Sciatic nerve (tissue), 2 donors: ENCODE data around the gene GABRG3. TPM values are rescaled to one million over a fixed set of nuclear protein-coding genes. Genes with fewer than 3 reads are reported as not detected.
"Not testable (repeated sequence)": the region's sequence is repeated elsewhere in the genome, so short reads cannot be mapped to it uniquely, and the experiment has no call there.

ENCODE experiments used
- ATAC-seq: fragments of 200-7000 bp; cut with Tn5 transposase; one replicate; pipeline ENCODE4 v1.9.1; 2020; ENCODE audit warnings: mild to moderate bottlenecking, moderate library complexity
- DNase-seq: peaks from one replicate; pipeline ENCODE4 v3.0.0-alpha.2; 2020; ENCODE audit warnings: low spot score
- intact Hi-C: fragments of 100-400 bp; cut with DNase I; formaldehyde crosslinking; loops from one replicate; pipeline ENCODE4 v1.14.2; 2022
- total RNA-seq: library from RNA; stranded (reverse); fragmentation: NEBNext Ultra II Directional; extraction: Animal tissue kit (Norgen Biotek cat#: 25700); gene quantifications from one replicate; pipeline ENCODE4 v1.2.1, GENCODE V29; 2021
- donor health status: DM: no; HTN: no; CAD: no.
- donor health status: DM: no; HTN: no; CAD: no.

The GABRG3 gene
- total RNA-seq, 1 donor from 2014 or later, result not detected

- no peak for ATAC-seq
- DNase-seq, result no peak
- intact Hi-C loops, result no loop called here
Measured at GRCh38 chr15:27339138-27339537, 368.2 kb downstream of the GABRG3 start.

GRCh38 chr15:27341780-27342343 lies 370.9 kb downstream of the GABRG3 start:
- ATAC-seq (no peak), DNase-seq (no peak)
- intact Hi-C loops, result no loop called here

GRCh38 chr15:27342991-27343390 lies 372.0 kb downstream of the GABRG3 start:
- intact Hi-C loops, result no loop called here
- ATAC-seq (no peak), DNase-seq (no peak)

- ATAC-seq, result no peak
- DNase-seq, result no peak
- intact Hi-C loops, result no loop called here
Measured at GRCh38 chr15:27352136-27352535, 381.2 kb downstream of the GABRG3 start.

GRCh38 chr15:27353856-27354255 lies 382.9 kb downstream of the GABRG3 start:
- intact Hi-C loops, result no loop called here
- no peak for DNase-seq

GRCh38 chr15:27358751-27359434 lies 387.9 kb downstream of the GABRG3 start:
- intact Hi-C loops, result no loop called here
- no peak for ATAC-seq
- no peak for DNase-seq

More at GRCh38 chr15:27353856-27354255, 382.9 kb downstream of the GABRG3 start:
- ATAC-seq, result no peak

- DNase-seq (no peak), ATAC-seq (no peak)
- intact Hi-C loops, result no loop called here
Measured at GRCh38 chr15:27359586-27359985, 388.6 kb downstream of the GABRG3 start.

GRCh38 chr15:27360316-27360715 lies 389.3 kb downstream of the GABRG3 start:
- no peak for ATAC-seq
- DNase-seq, result no peak
- intact Hi-C loops, result no loop called here

GRCh38 chr15:27361438-27361837 lies 390.5 kb downstream of the GABRG3 start:
- DNase-seq (no peak), ATAC-seq (no peak)
- intact Hi-C loops, result no loop called here

GRCh38 chr15:27365456-27365855 lies 394.5 kb downstream of the GABRG3 start:
- DNase-seq, result no peak
- ATAC-seq, result no peak
- intact Hi-C loops, result no loop called here

GRCh38 chr15:27377391-27377790 lies 406.4 kb downstream of the GABRG3 start:
- ATAC-seq, DNase-seq, intact Hi-C loops: not testable (repeated sequence)

GRCh38 chr15:27382361-27383025 lies 411.5 kb downstream of the GABRG3 start:
- DNase-seq (no peak), ATAC-seq (no peak)
- intact Hi-C loops, result no loop called here

- DNase-seq, result no peak
- ATAC-seq, result no peak
- intact Hi-C loops, result no loop called here
Measured at GRCh38 chr15:27383726-27384125, 412.7 kb downstream of the GABRG3 start.

GRCh38 chr15:27392163-27392562 lies 421.2 kb downstream of the GABRG3 start:
- DNase-seq (no peak), ATAC-seq (no peak)
- intact Hi-C loops, result no loop called here

GRCh38 chr15:27396521-27396920 lies 425.5 kb downstream of the GABRG3 start:
- intact Hi-C loops, result no loop called here

GRCh38 chr15:27396996-27397395 lies 426.0 kb downstream of the GABRG3 start:
- intact Hi-C loops, result no loop called here
- ATAC-seq (no peak), DNase-seq (no peak)

More at GRCh38 chr15:27396521-27396920, 425.5 kb downstream of the GABRG3 start:
- DNase-seq, result no peak
- ATAC-seq, result no peak

GRCh38 chr15:27398631-27399161 lies 427.7 kb downstream of the GABRG3 start:
- DNase-seq, result no peak
- intact Hi-C loops, result no loop called here
- no peak for ATAC-seq

- DNase-seq, result no peak
- intact Hi-C loops, result no loop called here
- no peak for ATAC-seq
Measured at GRCh38 chr15:27399241-27399640, 428.3 kb downstream of the GABRG3 start.

GRCh38 chr15:27401471-27401870 lies 430.5 kb downstream of the GABRG3 start:
- ATAC-seq, result no peak
- intact Hi-C loops, result no loop called here
- DNase-seq, result no peak

- intact Hi-C loops, result no loop called here
Measured at GRCh38 chr15:27408428-27408827, 437.4 kb downstream of the GABRG3 start.

More at GRCh38 chr15:27408428-27408827, 437.4 kb downstream of the GABRG3 start:
- DNase-seq, result no peak
- ATAC-seq, result no peak
